Retina (tissue), 1 donor: ENCODE results near the gene DPYSL5.
A peak's percentile ranks its signal among the peaks of the same experiment; 100 is the strongest.

Experiments used
- DNase-seq: peaks from one replicate; pipeline ENCODE4 v3.0.0-alpha.2; 2016

Gene DPYSL5

DNA sequence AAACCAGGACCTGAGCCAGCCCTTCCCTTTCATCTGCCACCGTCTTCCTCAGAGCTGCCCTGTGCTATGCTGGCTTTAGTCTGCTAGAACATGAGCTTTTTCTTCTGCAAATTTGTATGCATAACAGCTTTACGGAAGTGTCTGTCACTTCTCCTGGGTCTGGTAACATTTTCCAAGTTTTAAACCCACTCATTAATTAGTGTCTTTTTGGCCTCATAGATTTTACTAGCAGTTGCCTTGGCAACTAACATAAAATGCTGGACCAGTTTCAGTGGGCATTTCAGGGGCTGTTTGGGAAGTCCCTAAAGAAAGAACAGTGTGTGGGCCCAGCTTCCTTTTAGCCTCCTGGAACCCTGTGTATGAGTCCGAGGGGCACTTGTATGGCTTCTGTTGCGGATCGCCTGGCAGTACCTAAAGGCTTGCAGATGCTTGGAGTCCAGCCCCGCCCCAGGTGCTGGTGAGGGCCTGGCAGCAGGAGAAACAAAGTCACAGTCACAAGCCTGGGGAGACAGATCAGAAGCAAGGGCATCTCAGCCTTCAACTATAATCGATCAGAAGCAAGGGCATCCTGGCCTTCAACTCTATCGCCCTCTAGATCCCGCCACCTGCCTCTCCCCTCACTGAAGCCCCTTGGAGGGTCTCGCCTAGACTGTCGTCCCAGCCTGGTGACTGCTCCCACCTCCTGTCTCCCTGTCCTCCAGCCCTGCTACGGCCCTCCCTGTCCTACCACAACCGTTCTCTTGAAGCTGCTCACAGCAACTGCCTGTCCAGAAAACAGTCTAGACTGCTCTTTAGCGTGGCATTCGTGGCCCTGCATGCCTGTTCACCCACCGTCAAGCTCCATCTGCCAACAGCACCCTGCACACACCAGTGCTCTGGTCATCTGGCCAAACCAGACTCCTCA, 85.8 kb downstream of the DPYSL5 start:
- DNase-seq = no peak

- no peak for DNase-seq
Observed at GRCh38 chr2:26934335-26934724, 86.4 kb downstream of the DPYSL5 start.

DNA sequence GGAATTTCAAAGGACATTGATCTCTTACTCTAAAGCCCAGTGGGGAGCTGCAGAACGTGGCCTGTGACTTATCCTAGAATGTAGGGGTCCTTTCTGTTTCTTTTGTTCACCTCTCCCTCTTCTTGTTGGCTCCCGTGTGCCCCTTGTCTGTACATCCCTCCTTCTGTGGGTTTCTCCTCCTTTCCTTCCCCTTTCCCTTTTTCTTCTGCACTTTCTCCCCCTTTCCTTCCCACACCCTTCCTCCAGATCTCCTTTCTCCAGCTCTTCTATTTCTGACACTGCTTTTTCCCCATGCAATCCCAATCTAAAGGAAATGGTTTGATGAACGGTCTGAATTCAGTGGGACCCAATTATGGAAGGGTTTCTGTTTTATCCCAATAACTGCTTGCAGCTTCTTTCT, 87.1 kb downstream of the DPYSL5 start:
- DNase-seq = no peak

GRCh38 chr2:26936855-26937254, 88.9 kb downstream of the DPYSL5 start:
- no peak for DNase-seq

DNA sequence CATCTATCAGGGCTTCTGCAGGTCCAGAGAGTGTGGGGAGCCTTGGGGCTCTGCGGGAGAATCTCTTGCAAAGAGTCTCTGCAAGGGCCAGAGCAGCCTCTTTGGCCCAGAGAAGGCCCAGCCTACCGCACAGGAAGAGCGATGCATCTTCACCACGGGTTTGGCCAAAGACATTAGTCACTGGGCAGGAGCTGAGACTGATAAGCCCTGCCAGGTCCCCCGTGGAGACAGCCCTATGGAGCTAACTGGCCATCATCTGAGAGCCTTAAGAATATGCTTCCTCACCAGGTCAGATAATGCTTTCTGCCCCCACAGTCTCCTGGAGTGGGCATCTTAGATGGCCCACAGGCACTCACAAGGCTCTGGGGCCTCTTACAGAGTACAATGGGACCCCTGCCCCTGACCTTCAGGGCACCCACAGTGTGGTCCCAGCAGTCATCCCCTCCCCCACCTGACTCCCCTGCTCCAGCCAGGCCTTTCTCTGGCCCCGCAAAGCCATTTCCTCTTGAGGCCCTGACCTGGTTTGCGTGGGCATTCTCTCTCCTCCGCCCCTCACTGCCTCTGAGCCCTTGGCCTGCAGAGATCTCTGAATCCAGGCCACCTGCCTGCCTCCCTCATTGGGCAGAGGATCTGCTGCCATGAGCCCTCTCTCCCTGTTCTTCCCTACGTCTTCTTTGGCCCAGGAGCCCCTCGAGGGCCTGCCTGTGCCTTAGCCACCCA, 90.6 kb downstream of the DPYSL5 start:
- DNase-seq = no peak

DNA sequence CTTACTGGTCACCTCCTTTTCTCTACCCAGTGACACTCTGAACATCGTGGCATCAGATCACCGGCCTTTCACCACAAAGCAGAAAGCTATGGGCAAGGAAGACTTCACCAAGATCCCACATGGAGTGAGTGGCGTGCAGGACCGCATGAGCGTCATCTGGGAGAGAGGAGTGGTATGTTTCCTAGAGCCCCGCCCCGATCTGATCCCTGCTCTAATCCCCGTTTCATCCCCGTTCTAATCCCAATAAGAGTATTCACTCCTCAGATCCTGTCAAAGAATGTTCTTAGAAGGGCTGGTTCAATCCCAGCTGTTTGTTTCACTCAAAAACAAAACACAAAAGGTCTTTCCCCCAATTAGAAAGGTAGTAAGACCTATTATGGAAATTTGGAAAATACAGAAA, 92.1 kb downstream of the DPYSL5 start:
- no peak for DNase-seq

- DNase-seq = no peak
Observed at GRCh38 chr2:26941486-26941885, 93.6 kb downstream of the DPYSL5 start.

DNA sequence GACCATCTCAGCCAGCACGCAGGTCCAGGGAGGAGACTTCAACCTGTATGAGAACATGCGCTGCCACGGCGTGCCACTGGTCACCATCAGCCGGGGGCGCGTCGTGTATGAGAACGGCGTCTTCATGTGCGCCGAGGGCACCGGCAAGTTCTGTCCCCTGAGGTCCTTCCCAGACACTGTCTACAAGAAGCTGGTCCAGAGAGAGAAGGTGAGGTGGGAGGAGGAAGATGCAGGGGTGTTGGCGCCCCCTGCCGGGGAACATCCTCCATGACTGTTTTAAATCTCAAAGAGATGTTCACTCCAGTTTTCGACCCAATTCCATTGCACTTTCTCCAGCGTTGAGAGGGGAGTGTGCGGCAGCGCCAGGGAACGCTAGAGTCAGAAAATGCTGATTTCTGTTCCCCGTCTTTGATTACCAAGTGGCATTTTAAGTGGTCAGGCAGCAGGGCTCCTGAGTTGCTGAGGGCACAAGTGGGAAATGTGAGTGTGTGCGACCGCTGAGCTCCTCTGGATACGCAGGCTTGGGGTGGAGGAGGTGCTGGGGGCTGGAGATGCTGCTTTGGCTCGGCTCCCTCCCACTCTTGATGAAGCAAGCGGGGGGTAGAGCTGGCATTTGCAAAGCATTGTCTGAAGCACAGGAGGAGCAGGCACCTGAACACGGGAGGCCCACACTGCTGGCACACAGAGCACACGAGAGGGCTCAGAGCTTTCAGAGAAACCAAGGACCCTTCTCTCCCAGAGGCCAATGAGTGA, 94.8 kb downstream of the DPYSL5 start:
- DNase-seq = peak; percentile 87

DNA sequence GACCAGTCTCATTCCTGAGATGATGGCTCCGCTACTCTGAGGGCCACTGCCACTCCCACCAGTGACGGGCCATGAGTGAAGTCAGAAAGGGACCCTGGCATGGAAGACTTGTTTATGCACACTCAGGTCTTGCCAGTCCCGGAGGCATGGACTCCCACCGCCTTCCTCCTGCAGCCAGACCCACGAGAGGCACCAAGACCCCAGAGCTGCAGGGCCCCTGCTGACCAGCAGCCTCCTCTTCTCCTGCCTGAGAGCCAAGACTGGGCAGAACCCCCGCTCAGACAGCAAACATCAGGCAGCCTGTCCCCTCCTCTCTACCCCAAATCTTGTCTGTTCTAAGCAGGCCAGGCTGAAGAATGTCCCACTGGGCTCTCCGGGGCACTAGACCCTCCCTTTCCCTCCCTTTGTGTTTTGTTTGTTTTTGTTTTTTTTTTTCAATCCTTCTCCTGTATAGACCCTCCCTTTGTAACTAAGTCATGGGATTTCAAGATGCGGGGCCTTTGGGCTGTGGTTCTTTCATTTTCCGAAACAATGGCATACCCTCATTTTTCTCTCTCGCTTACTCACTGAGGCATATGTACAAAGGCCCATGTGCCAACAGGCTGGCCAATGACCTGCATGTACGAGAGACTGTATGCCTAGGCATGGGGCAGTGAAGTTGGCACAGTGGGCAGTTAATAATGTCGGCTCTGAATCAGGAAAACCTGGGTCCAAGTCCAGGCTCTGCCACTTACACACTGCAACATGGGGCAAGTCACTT, 98.2 kb downstream of the DPYSL5 start:
- DNase-seq = no peak

GRCh38 chr2:26946841-26947784, 99.2 kb downstream of the DPYSL5 start:
- no peak for DNase-seq

- no peak for DNase-seq
Observed at GRCh38 chr2:26948800-26949199, 100.9 kb downstream of the DPYSL5 start.

- DNase-seq = no peak
Observed at GRCh38 chr2:26950246-26950645, 102.3 kb downstream of the DPYSL5 start.

DNA sequence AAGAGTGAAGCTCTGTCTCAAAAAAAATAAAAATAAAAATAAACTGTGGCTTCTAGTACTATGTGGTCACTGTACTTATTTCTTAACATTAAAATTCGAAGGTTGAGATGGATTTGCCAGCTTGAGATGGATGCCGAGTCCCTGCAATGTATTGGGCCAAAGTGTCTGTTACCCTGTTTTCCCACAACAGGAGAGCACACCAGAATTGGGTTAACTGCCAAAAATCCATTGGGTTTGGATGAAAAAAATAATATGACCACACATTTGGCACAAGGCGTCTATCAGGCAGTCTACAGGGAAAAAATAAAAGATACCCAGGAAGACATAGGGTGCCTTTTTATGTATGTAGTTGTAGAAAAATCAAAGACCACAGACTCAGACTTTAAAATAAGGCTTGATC, 103.3 kb downstream of the DPYSL5 start:
- DNase-seq = no peak

GRCh38 chr2:26952374-26952773, 104.4 kb downstream of the DPYSL5 start:
- DNase-seq = no peak

- DNase-seq = no peak
Observed at GRCh38 chr2:26954135-26954534, 106.2 kb downstream of the DPYSL5 start.

GRCh38 chr2:26957041-26957440, 109.1 kb downstream of the DPYSL5 start:
- no peak for DNase-seq

- no peak for DNase-seq
Observed at GRCh38 chr2:26957534-26957933, 109.6 kb downstream of the DPYSL5 start.

GRCh38 chr2:26959331-26959730, 111.4 kb downstream of the DPYSL5 start:
- no peak for DNase-seq

GRCh38 chr2:26964446-26965130, 116.7 kb downstream of the DPYSL5 start:
- DNase-seq = no peak

DNA sequence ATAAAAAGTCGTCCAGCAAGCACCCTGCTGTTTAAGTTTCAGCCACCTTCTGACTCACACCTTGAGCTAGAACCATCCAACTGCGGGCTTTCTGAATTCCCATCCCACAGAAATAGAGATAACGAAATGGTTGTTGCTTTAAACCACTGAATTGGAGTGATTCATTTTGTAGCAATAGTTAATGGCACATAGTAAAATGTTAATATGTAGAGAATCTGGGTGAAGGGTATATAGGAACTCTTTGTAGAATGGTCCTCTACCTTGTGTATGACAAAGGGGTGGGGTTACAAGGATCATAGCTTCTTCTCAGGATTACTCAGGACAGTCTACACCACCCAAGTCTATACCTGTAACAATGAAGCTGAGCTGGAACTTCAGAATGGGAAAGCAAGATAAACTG, 120.1 kb downstream of the DPYSL5 start:
- no peak for DNase-seq
